NCI-H1105 (cell line): Measurements from ENCODE around the gene MISP3.
A peak's percentile ranks its signal among the peaks of the same experiment; 100 is the strongest.

ENCODE experiments used
- DNase-seq: peaks from one replicate; lab custom pipeline; 2025; lab: John Stamatoyannopoulos, UW

The MISP3 gene

DNA sequence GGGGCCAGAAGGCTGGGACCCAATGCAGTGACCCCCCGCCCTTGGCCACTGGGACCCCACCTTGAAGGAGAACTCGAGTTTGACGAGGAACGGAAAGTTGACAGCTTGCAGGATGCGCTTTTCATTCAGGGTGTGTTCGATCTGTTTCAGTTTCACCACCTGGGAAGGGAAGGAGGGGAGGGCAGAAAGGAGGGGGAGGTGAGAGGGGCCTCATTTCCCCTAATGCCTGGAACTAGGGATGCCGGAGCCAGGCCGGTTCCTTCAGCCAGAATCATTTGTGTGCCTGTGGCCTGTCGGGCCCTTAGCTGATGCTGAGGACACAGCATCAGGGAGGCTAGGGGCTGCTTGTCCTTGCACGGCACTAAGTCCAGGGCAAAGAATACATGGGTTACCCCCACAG is 30.2 kb downstream of the MISP3 start:
- DNase-seq: no peak

DNA sequence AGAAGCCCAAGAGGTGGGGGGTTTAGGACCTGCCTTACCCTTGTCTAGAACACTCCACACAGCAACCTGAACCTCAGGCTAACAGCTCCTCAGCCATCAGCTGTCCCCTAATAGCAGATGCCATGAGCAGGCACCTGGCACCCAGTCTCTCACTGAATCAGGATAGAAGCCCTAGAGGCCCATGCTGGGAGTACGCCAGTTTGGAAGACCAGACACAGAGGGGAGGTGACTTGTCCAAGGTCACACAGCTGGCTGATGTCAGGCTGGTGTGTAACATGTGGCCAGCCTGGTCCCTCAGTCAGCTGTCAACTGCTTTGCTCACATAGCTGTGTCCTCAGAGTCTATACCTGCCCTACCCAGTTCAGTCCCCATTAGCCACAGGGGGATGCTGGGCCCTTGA is 30.7 kb downstream of the MISP3 start:
- no peak for DNase-seq

DNA sequence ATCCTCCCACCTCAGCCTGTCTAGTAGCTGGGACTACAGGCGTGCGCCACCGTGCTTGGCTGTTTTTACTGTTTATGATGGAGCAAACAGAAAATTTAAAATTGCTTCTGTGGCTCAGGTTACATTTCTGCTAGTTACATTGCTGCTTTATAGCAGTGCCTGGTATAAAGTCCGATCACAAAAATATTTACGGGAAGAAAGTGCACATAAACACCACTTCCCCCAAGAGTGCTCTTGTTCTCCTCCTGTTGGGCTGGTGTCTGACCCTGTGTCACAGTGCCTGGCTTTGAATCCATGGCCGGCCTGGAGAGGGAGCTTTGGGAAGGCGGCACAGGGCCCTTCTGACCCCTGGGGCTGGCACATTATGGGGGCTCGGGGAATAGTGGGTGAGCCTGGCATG is 33.1 kb downstream of the MISP3 start:
- DNase-seq: no peak

DNA sequence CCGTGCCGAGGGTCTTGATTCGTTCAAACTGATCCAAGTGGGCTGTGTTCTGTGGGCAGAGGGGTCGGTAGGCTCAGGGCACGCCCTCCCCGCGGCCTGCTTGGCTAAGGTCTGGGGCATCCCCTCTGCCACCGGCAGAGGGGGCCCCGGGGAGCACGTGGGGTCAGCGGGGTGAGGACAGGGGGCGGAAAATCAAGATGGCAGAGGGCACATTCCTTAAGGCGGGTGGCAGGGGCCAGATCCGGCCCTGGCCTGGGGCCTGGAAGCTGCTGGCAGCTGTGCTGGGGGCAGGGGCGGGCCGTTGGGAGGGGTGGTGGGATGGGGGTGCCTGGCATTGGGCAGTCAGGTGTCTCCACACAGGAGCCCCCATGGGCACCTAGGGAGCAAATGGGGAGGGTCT is 34.3 kb downstream of the MISP3 start:
- DNase-seq: no peak

DNA sequence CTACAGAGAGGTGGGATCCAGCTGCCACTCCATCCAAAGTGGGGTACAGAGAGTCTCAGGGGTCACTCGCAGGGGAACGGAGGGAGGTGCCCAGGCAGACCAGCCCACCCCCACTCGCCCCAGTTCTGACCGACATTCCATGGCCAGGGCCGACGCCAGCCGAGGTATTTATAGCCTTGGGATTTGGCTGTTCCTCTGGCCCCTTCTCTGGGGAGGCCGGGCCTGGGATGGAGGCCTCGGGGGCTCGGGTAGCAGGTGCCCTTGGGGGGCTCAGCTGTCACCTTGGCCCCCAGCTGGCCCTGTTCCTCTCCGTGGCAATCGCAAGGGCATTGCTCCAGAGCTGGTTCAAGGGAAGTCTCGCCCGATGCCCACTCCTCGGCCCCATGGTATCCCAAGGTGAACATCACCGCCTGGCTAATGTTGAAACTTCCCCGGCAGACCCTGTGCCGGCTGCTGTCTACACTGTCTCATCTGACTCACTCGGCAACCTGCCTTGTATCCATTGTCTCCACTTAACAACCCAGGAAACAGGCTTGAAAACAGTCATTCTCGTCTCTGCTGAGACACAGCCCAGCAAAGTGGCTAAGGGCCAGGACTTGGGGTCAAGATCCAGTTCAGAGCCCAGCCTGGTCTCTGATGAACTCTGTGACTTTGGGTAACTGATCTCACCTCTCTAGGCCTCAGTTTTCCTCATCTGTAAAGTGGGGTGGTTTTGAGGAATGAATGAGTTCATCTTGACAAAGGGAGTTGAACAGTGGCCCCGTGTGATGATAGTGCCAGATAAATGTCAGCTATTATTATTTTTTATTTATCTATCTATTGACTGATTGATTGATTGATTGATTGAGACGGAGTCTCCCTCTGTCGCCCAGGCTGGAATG is 35.2 kb downstream of the MISP3 start:
- DNase-seq: no peak

DNA sequence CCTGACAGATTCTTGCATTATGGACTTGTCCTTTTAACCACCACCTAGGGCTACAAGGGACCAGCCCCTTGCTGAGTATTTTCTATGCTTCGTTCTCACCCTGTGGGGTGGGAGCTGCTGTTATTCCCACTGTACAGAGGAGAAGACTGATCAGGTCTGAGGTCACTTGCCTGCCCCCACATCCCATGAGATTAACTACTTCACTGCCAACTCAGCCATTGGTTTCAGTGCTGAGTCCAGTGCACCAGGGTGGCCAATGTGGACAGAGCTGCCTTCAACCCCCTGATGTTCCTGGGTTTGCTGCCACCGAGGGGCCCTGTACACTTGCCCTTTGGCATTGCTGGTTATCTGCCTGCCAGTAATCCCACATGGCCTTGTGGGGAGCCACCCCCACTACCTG is 38.1 kb downstream of the MISP3 start:
- no peak for DNase-seq

- DNase-seq: no peak
Observed at GRCh38 chr19:14111486-14111885, 38.9 kb downstream of the MISP3 start.

GRCh38 chr19:14112051-14112808 is 39.6 kb downstream of the MISP3 start:
- DNase-seq: no peak

GRCh38 chr19:14112809-14113385 is 40.3 kb downstream of the MISP3 start:
- no peak for DNase-seq

GRCh38 chr19:14113762-14114414 is 41.3 kb downstream of the MISP3 start:
- DNase-seq: no peak

GRCh38 chr19:14114439-14114838 is 41.9 kb downstream of the MISP3 start:
- DNase-seq: no peak

- DNase-seq: no peak
Observed at GRCh38 chr19:14114854-14115253, 42.3 kb downstream of the MISP3 start.

DNA sequence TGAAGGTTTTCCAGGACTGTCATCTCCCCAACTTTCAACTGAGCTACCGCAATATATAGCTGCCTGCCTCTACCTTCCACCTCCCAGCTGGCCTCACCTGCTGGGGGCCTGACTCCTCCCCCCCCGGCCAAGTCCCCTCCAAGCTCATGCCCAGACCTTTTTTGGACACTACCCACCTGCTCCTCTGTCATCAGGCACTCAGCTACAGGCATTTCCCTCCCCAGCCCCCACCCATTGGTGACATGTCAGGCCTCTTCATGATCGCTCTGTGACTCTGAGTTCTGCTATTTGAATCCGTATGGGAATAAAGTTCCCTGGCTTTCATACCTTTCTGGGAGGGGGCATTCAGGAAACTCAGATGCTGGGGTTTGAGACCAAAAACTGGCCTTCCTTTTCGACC is 43.2 kb downstream of the MISP3 start:
- DNase-seq: no peak

DNA sequence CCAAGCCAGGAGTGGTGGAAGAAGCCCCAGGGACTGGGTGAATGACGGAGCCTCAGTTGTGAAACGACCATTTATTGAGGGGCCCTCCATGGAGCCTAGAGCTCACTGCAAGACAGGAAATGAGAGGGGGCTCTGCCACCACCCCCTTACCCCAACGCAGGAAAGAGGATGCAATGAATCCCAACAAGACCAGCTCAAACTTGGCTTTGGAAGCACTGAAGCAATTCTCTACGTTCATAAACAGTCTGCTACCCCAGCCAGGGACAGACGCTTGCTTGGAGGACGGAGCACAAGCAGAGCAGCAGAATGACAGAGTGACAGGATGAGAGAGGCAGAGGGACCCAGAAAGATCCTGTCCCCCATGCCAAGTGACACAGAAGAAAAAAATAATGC is 43.9 kb downstream of the MISP3 start:
- no peak for DNase-seq

DNA sequence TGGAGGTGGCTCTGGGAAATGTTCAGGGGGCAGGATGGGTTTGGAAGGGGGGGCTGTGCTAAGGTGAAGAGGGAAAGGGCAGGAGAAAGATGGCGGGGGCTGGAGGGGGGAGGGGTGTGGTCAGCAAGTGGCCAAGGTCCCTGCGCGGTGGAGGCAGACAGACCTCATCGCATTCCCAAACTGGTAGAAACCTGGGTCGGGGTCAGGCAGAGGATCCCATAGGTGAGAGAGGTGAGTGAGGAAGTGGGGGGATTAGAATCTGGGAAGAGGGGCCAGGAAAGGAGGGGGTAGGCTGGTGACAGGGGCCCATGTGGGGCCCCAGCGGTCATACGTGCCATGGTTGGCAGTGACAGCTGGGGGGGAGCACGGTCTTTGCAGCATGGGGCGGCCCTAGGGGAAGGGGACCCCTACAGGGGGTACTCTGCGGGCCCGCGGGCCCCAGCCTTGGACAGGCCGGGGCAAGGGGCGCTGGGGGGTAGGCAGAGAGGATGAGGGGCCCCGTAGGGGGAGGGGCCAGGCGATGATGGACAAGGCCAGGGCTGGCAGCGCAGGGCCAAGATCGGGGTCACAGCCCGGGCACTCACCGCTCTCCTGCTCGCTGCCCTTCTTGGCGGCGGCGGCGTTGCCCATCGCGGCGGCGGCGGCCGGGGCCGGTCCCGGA is 44.5 kb downstream of the MISP3 start:
- no peak for DNase-seq

- peak; percentile 99 for DNase-seq
Observed at GRCh38 chr19:14117668-14118164, 45.1 kb downstream of the MISP3 start, which contains the start of gene PRKACA. PRKACA (minus strand) TSS chr19:14117762; CDS start chr19:14117547, 215 bp downstream.

GRCh38 chr19:14118165-14119051 is 45.8 kb downstream of the MISP3 start:
- DNase-seq: peak; percentile 47

- no peak for DNase-seq
Observed at GRCh38 chr19:14119146-14119545, 46.6 kb downstream of the MISP3 start.

DNA sequence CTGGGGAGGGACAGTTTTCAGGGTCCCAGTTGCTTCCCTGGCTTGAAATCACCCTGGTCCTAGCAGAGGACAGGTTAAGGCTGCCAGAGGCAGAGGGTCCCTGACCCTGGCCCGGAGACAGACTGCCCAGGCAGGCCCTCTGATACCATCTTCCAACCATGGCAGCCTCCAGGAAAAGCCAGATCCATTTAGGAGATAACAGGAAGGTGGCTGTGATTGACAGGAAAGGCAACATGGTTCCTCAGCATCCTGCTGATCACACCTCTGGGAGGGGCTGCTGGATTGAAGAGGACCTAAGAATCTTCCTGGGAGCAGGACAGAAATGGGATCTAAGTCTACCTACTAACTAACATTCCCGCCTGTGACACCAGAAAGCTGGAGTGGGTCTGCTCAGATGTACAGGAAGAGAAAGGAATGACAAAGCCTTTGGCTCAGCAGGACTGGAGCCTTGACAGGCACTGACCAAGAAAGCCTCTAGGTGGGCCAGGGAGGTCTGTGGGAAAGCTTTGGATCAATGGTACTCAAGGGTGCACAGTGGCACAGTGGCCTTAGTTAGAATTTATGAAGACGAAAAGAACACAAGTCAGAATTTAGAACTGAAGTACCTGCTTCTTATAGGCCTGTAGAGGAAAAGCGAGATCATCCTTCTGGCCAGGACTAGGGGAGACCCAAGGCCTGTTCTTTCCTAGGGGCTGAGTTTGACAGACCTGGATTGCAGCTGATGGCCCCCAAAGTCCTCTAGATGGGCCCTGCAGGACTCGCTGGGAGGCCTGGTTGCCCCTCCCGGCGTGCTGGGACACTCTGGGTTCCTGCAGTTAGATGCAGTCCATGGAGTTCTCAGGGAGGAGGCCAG is 47.3 kb downstream of the MISP3 start:
- DNase-seq: no peak

- no peak for DNase-seq
Observed at GRCh38 chr19:14120497-14120780, 47.9 kb downstream of the MISP3 start.
